Liver (tissue), 9 donors: ENCODE results near the gene SLC25A21. TPM values are rescaled to one million over a fixed set of nuclear protein-coding genes. Genes with fewer than 3 reads are reported as not detected.

Source experiments
- DNase-seq: peaks from one replicate; pipeline ENCODE4 v3.0.0-alpha.2; 2017; ENCODE audit warnings: low spot score
- H3K27ac ChIP-seq, 2 donors: one replicate each; pipeline ENCODE4 v1.7.0; 2013; ENCODE audit warnings: inconsistent platforms in 2 of 2, low read length in 2 of 2, control low read depth in 1 of 2, low read depth in 1 of 2, mild to moderate bottlenecking in 1 of 2
- H3K27me3 ChIP-seq, 4 donors: one replicate each; pipeline versions ENCODE4 v1.6.1 to v1.7.0; 2013; ENCODE audit warnings: low read length in 3 of 4, inconsistent platforms in 1 of 4, mild to moderate bottlenecking in 1 of 4, moderate library complexity in 1 of 4; ENCODE audit not compliant: control insufficient read depth in 4 of 4, insufficient read depth in 4 of 4
- H3K36me3 ChIP-seq, 4 donors: one replicate each; pipeline versions ENCODE4 v1.6.1 to v1.7.0; 2013; ENCODE audit warnings: low read length in 3 of 4, mild to moderate bottlenecking in 3 of 4, low read depth in 1 of 4, moderate library complexity in 1 of 4; ENCODE audit not compliant: control insufficient read depth in 4 of 4, insufficient read depth in 3 of 4
- H3K4me1 ChIP-seq, 4 donors: one replicate each; pipeline versions ENCODE4 v1.6.1 to v1.7.0; 2013; ENCODE audit warnings: low read length in 3 of 4, mild to moderate bottlenecking in 3 of 4, moderate library complexity in 1 of 4; ENCODE audit not compliant: control insufficient read depth in 4 of 4, insufficient read depth in 4 of 4
- H3K4me3 ChIP-seq, 3 donors: one replicate each; pipeline versions ENCODE4 v1.6.1 to v1.7.0; 2013; ENCODE audit warnings: low read length in 3 of 3, control low read depth in 1 of 3, low read depth in 1 of 3, mild to moderate bottlenecking in 1 of 3
- H3K9ac ChIP-seq, 2 donors: one replicate each; pipeline ENCODE4 v1.7.0; 2013; ENCODE audit warnings: low read length in 2 of 2, mild to moderate bottlenecking in 2 of 2, moderate library complexity in 2 of 2, control low read depth in 1 of 2, low read depth in 1 of 2
- H3K9me3 ChIP-seq, 4 donors: one replicate each; pipeline versions ENCODE4 v1.6.1 to v1.7.0; 2013; ENCODE audit warnings: low read length in 3 of 4; ENCODE audit not compliant: control insufficient read depth in 4 of 4
- ATF3 ChIP-seq: IDR thresholded peaks from 2 replicates; pipeline ENCODE4 v1.6.1; 2016; ENCODE audit warnings: antibody characterized with exemption
- EGR1 ChIP-seq, 2 donors: IDR thresholded peaks; 2 replicates each; pipeline ENCODE4 v1.6.1; 2016 to 2018; ENCODE audit warnings: antibody characterized with exemption in 2 of 2, low read depth in 2 of 2
- FOXA1 ChIP-seq: IDR thresholded peaks from 2 replicates; pipeline ENCODE4 v1.6.1; 2016; ENCODE audit warnings: antibody characterized with exemption
- FOXA2 ChIP-seq: IDR thresholded peaks from 2 replicates; pipeline ENCODE4 v1.6.1; 2016; ENCODE audit warnings: antibody characterized with exemption
- HNF4A ChIP-seq, 2 donors: conservative IDR thresholded peaks; 2 replicates each; pipeline ENCODE4 v1.6.1; 2016; ENCODE audit warnings: antibody characterized with exemption in 2 of 2, mild to moderate bottlenecking in 2 of 2
- HNF4G ChIP-seq: IDR thresholded peaks from 2 replicates; pipeline ENCODE4 v1.6.1; 2016; ENCODE audit warnings: antibody characterized with exemption
- JUND ChIP-seq, 2 donors: IDR thresholded peaks; 2 replicates each; pipeline ENCODE4 v1.6.1; 2016; ENCODE audit warnings: antibody characterized with exemption in 2 of 2
- NR2F2 ChIP-seq: IDR thresholded peaks from 2 replicates; pipeline ENCODE4 v1.6.1; 2016; ENCODE audit warnings: antibody characterized with exemption
- RAD21 ChIP-seq, 2 donors: IDR thresholded peaks; 2 replicates each; pipeline ENCODE4 v1.6.1; 2016; ENCODE audit warnings: antibody characterized with exemption in 2 of 2, mild to moderate bottlenecking in 2 of 2
- RXRA ChIP-seq, 2 donors: IDR thresholded peaks; 2 replicates each; pipeline ENCODE4 v1.6.1; 2017 to 2018; ENCODE audit warnings: antibody characterized with exemption in 2 of 2, mild to moderate bottlenecking in 1 of 2
- SP1 ChIP-seq: IDR thresholded peaks from 2 replicates; pipeline ENCODE4 v1.6.1; 2018; ENCODE audit warnings: antibody characterized with exemption, mild to moderate bottlenecking
- TAF1 ChIP-seq: conservative IDR thresholded peaks from 2 replicates; pipeline ENCODE4 v1.6.1; 2016; ENCODE audit warnings: antibody characterized with exemption, mild to moderate bottlenecking
- YY1 ChIP-seq: IDR thresholded peaks from 2 replicates; pipeline ENCODE4 v1.6.1; 2016; ENCODE audit warnings: antibody characterized with exemption, mild to moderate bottlenecking
- WGBS: extraction: QIAGEN DNeasy Blood & Tissue Kit; methylation state at CpG from one replicate; pipeline ENCODE4 v1.1.7; 2013; 5-methylcytosine and 5-hydroxymethylcytosine counted together
- polyA plus RNA-seq, 2 donors: library from polyadenylated mRNA; stranded (reverse) in 1 of 2; unstranded in 1 of 2; fragments of 200-250 nt in 1 of 2; fragments of >200 nt in 1 of 2; fragmentation: Nextera tagmentation in 1 of 2; extraction: Ambion mirVana in 1 of 2; gene quantifications; one replicate each; pipeline versions ENCODE4 v1.2.1 to v1.2.3, GENCODE V29; 2013 to 2015
- total RNA-seq, 2 donors: library from RNA; depleted of rRNA; stranded (reverse); fragments of >200 nt; gene quantifications; one replicate each; pipeline ENCODE4 v1.2.3, GENCODE V29; 2014
- TF ChIP-seq, protein P1 (sequence below): IDR thresholded peaks from 2 replicates; pipeline ENCODE4 v1.6.1; 2016; ENCODE audit warnings: antibody characterized with exemption, mild to moderate bottlenecking
- TF ChIP-seq, protein P2 (sequence below): IDR thresholded peaks from 2 replicates; pipeline ENCODE4 v1.6.1; 2016; ENCODE audit warnings: antibody characterized with exemption
- TF ChIP-seq, protein P3 (sequence below): fragments of 150-350 bp; IDR thresholded peaks from 2 replicates; pipeline ENCODE4 v1.5.1; 2017; ENCODE audit warnings: improper control_type of control experiment, low read depth, low read length; ENCODE audit not compliant: missing input control
- TF ChIP-seq, protein P4 (sequence below): IDR thresholded peaks from 2 replicates; pipeline ENCODE4 v1.6.1; 2016; ENCODE audit warnings: antibody characterized with exemption
- donor health status: healthy.
- donor health status: healthy.
- donor health status: healthy.
- donor health status: healthy.
- donor health status: healthy.

Gene SLC25A21
- total and polyA plus RNA-seq, 4 donors, result 0.13 to 24.3 (median 0.23) TPM

DNA sequence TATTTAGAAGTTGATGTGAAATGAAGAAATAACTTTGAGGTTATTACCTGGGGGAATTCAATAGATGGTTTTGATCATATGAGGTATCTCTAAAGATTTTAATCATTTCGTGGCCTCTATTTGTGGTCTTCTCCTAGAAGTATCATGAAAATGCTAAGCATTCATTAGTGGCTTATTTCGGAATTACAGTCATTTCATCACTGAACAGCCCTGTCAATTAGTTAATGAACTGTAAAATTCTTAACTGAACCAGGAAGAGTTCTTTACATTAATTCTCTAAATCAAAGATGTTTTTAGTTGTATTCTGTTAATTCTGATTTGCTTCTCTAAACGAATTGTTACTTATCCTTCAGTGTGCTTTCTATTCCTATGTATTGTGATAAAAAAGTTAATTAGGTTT, 261.8 kb downstream of the SLC25A21 start (continued):
- TF ChIP-seq, protein P1, sequence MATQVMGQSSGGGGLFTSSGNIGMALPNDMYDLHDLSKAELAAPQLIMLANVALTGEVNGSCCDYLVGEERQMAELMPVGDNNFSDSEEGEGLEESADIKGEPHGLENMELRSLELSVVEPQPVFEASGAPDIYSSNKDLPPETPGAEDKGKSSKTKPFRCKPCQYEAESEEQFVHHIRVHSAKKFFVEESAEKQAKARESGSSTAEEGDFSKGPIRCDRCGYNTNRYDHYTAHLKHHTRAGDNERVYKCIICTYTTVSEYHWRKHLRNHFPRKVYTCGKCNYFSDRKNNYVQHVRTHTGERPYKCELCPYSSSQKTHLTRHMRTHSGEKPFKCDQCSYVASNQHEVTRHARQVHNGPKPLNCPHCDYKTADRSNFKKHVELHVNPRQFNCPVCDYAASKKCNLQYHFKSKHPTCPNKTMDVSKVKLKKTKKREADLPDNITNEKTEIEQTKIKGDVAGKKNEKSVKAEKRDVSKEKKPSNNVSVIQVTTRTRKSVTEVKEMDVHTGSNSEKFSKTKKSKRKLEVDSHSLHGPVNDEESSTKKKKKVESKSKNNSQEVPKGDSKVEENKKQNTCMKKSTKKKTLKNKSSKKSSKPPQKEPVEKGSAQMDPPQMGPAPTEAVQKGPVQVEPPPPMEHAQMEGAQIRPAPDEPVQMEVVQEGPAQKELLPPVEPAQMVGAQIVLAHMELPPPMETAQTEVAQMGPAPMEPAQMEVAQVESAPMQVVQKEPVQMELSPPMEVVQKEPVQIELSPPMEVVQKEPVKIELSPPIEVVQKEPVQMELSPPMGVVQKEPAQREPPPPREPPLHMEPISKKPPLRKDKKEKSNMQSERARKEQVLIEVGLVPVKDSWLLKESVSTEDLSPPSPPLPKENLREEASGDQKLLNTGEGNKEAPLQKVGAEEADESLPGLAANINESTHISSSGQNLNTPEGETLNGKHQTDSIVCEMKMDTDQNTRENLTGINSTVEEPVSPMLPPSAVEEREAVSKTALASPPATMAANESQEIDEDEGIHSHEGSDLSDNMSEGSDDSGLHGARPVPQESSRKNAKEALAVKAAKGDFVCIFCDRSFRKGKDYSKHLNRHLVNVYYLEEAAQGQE, result no peak
- TF ChIP-seq FOXA2 (no peak), HNF4A (conservative IDR thresholded peaks at IDR 0.05) (no peak)

DNA sequence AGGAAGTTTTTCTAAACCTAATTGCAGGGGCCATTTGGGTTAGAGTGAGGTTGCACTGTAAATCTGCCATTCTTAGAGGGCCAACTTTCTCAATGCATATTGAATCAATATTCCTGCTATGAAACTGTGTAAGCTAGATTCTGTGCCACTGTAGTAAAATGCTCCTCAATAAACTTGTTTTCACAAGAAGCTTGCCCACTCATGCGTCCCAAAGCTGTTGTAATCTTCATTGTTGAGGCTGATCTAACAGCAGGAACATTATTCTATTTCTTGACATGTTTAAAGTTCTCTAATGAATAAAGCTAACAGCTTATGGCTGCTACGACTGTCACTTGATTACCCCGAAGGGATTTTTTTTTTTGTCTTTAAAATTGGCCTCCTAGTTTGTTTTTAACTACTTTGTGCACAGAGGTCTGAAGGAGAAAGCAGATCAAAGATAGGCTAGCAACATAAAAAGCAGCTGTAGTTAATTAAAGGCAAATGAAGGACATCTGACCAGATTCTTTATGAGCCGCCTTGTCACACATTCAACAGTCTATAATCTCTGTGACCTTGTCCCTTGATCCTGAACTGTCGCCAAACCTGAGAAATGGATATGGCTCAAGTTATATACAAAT, 267.0 kb downstream of the SLC25A21 start:
- no peak overlapping the region for H3K4me3 ChIP-seq
- no peaks in the 10 kb centered on the region for H3K4me1 ChIP-seq
- H3K9me3 ChIP-seq, result no peaks in the 10 kb centered on the region
- DNase-seq, result no peak
- H3K36me3 ChIP-seq, result no peaks in the 10 kb centered on the region
- TF ChIP-seq FOXA1 (no peak), RAD21 (IDR thresholded peaks at IDR 0.05) (no peak), YY1 (no peak), JUND (IDR thresholded peaks at IDR 0.05) (no peak), EGR1 (IDR thresholded peaks at IDR 0.05; ENCODE audit: low read depth in 2 of 2) (no peak), HNF4A (conservative IDR thresholded peaks at IDR 0.05) (no peak), RXRA (IDR thresholded peaks at IDR 0.05) (no peak), HNF4G (no peak), SP1 (no peak), TAF1 (no peak), ATF3 (no peak), FOXA2 (no peak), NR2F2 (no peak)
- TF ChIP-seq, protein P2, sequence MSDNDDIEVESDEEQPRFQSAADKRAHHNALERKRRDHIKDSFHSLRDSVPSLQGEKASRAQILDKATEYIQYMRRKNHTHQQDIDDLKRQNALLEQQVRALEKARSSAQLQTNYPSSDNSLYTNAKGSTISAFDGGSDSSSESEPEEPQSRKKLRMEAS, result no peak
- TF ChIP-seq, protein P3, sequence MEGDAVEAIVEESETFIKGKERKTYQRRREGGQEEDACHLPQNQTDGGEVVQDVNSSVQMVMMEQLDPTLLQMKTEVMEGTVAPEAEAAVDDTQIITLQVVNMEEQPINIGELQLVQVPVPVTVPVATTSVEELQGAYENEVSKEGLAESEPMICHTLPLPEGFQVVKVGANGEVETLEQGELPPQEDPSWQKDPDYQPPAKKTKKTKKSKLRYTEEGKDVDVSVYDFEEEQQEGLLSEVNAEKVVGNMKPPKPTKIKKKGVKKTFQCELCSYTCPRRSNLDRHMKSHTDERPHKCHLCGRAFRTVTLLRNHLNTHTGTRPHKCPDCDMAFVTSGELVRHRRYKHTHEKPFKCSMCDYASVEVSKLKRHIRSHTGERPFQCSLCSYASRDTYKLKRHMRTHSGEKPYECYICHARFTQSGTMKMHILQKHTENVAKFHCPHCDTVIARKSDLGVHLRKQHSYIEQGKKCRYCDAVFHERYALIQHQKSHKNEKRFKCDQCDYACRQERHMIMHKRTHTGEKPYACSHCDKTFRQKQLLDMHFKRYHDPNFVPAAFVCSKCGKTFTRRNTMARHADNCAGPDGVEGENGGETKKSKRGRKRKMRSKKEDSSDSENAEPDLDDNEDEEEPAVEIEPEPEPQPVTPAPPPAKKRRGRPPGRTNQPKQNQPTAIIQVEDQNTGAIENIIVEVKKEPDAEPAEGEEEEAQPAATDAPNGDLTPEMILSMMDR, result no peak
- TF ChIP-seq, protein P1, result no peak
- TF ChIP-seq, protein P4, sequence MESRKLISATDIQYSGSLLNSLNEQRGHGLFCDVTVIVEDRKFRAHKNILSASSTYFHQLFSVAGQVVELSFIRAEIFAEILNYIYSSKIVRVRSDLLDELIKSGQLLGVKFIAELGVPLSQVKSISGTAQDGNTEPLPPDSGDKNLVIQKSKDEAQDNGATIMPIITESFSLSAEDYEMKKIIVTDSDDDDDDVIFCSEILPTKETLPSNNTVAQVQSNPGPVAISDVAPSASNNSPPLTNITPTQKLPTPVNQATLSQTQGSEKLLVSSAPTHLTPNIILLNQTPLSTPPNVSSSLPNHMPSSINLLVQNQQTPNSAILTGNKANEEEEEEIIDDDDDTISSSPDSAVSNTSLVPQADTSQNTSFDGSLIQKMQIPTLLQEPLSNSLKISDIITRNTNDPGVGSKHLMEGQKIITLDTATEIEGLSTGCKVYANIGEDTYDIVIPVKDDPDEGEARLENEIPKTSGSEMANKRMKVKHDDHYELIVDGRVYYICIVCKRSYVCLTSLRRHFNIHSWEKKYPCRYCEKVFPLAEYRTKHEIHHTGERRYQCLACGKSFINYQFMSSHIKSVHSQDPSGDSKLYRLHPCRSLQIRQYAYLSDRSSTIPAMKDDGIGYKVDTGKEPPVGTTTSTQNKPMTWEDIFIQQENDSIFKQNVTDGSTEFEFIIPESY, result no peak
- no peak overlapping the region for H3K27ac ChIP-seq
- no peaks in the 10 kb centered on the region for H3K27me3 ChIP-seq
- no peak overlapping the region for H3K9ac ChIP-seq
- 76% methylated on average over 5 of the region's 5 CpGs for WGBS
